Subcutaneous abdominal adipose tissue (tissue), 5 donors: ENCODE results near the gene XYLT1.

Experiments used
- H3K27ac ChIP-seq: one replicate; pipeline ENCODE4 v1.7.0; 2013; ENCODE audit warnings: low read depth, mild to moderate bottlenecking, inconsistent platforms, low read length, moderate library complexity
- H3K27me3 ChIP-seq, 5 donors: one replicate each; pipeline ENCODE4 v1.7.0; 2013; ENCODE audit warnings: low read length in 5 of 5, inconsistent platforms in 1 of 5; ENCODE audit not compliant: control insufficient read depth in 5 of 5, insufficient read depth in 4 of 5
- H3K36me3 ChIP-seq, 5 donors: one replicate each; pipeline ENCODE4 v1.7.0; 2013; ENCODE audit warnings: low read length in 5 of 5; ENCODE audit not compliant: control insufficient read depth in 5 of 5, insufficient read depth in 5 of 5
- H3K4me1 ChIP-seq, 5 donors: one replicate each; pipeline ENCODE4 v1.7.0; 2013; ENCODE audit warnings: low read length in 5 of 5, mild to moderate bottlenecking in 3 of 5, moderate library complexity in 1 of 5; ENCODE audit not compliant: control insufficient read depth in 5 of 5, insufficient read depth in 5 of 5
- H3K4me3 ChIP-seq, 5 donors: one replicate each; pipeline ENCODE4 v1.7.0; 2013; ENCODE audit warnings: low read length in 5 of 5, low read depth in 1 of 5
- H3K9ac ChIP-seq, 5 donors: one replicate each; pipeline ENCODE4 v1.7.0; 2013; ENCODE audit warnings: low read length in 5 of 5, mild to moderate bottlenecking in 4 of 5, moderate library complexity in 3 of 5
- H3K9me3 ChIP-seq, 5 donors: one replicate each; pipeline ENCODE4 v1.7.0; 2013; ENCODE audit warnings: low read length in 5 of 5; ENCODE audit not compliant: control insufficient read depth in 5 of 5
- donor health status: healthy.
- donor health status: healthy.
- donor health status: healthy.
- donor health status: healthy.
- donor health status: healthy.

Gene XYLT1

DNA sequence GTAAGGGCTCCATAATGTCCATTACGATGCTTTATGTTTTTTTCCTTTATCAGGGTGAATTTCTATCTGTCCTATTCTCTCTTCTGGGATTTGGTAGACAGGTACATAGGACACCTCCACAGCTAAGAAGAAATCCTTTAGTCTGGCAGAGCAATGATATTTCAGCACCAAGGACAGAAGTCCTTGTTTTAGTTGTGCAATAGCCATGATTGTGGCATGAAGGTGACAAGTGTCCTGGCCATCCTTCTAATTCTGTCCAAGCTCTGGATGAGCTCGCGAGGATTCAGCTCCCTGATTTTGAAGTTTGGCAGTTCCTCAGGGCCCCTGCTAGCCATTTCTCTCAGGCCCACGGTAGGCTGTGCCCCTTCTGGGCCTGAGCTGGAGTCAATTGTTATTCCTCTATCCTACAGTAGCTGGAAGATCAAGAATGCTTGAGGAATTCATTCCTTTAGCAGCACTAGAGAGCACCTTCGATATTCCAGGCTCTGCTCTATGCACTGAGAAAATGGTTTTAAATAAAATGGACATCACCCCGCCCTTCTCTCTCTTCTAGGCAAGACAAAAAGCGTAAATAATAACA, 320.8 kb downstream of the XYLT1 start:
- Histone ChIP-seq H3K27ac (no peak overlapping the region), H3K9me3 (no peaks in the 10 kb centered on the region), H3K9ac (no peak overlapping the region), H3K36me3 (no peaks in the 10 kb centered on the region), H3K27me3 (no peaks in the 10 kb centered on the region), H3K4me1 (peaks cover 0 to 7% (median 0%) of the 10 kb centered on the region in 5 donors), H3K4me3 (no peak overlapping the region)

DNA sequence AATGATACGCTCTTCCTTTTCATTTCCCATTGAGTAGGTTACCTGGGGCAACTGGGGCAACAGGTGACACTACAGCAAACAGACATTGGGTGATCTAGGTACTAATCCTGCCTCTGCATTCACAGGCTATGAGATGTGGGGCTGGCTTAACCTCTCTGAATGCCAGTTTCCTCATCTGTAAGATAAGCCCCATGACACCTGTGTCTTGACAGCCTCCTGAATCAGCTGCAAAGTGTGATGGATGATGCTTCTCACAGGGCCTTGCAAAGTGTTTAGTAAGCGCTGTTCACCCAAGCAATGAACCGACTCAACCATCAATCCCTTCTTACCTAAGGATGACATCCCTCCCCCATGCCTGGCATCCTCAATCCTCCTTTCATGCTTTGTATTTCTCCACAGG, 322.8 kb downstream of the XYLT1 start:
- no peaks in the 10 kb centered on the region for H3K27me3 ChIP-seq
- H3K9me3 ChIP-seq, result no peaks in the 10 kb centered on the region
- H3K36me3 ChIP-seq, result no peaks in the 10 kb centered on the region
- no peak overlapping the region for H3K27ac ChIP-seq
- H3K9ac ChIP-seq, result no peak overlapping the region
- no peaks in the 10 kb centered on the region for H3K4me1 ChIP-seq
- H3K4me3 ChIP-seq, result no peak overlapping the region

DNA sequence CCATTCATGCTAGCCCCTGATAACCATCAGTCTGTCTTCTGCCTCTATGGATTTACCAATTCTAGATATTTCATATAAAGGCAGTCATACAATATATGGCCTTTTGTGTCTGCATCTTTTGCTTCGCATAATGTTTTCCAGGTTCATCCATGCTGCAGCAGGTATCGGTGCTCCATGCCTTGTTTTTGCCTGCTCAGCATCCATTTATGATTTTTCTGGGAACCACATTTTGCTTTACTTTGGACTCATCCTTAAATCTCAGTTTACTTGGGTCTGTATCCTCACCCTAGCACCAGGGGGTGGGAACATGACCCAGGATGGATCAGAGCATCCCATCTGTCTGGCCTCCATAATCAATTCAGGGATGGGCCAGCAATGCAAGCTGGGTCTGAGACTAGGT, 325.7 kb downstream of the XYLT1 start:
- H3K27me3 ChIP-seq, result no peaks in the 10 kb centered on the region
- H3K9me3 ChIP-seq, result no peaks in the 10 kb centered on the region
- H3K9ac ChIP-seq, result no peak overlapping the region
- peaks cover 0 to 10% (median 4%) of the 10 kb centered on the region in 5 donors for H3K36me3 ChIP-seq
- no peak overlapping the region for H3K27ac ChIP-seq
- no peak overlapping the region for H3K4me3 ChIP-seq
- no peaks in the 10 kb centered on the region for H3K4me1 ChIP-seq

DNA sequence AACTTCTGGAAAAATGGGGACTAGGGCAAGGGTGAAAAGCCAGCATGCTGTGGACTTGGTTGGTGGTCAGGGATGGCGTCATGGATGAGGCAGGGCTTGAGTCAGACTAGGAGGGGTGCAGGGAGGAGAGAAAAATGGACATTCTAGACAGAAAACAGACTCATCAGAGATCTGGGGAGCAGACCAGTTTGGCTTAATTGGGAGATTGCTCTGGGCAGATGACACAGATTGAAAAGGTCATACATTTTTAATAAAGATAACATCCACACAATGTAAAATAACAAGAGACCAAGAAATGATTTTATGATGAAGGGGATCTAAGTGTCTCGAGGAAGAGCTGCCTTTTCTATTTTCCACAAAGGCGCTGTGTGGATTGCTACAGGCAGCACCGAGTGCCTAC, 326.3 kb downstream of the XYLT1 start:
- H3K27me3 ChIP-seq, result no peaks in the 10 kb centered on the region
- H3K27ac ChIP-seq, result no peak overlapping the region
- H3K4me3 ChIP-seq, result no peak overlapping the region
- no peak overlapping the region for H3K9ac ChIP-seq
- peaks cover 0 to 16% (median 8%) of the 10 kb centered on the region in 5 donors for H3K36me3 ChIP-seq
- H3K4me1 ChIP-seq, result no peaks in the 10 kb centered on the region
- H3K9me3 ChIP-seq, result no peaks in the 10 kb centered on the region

DNA sequence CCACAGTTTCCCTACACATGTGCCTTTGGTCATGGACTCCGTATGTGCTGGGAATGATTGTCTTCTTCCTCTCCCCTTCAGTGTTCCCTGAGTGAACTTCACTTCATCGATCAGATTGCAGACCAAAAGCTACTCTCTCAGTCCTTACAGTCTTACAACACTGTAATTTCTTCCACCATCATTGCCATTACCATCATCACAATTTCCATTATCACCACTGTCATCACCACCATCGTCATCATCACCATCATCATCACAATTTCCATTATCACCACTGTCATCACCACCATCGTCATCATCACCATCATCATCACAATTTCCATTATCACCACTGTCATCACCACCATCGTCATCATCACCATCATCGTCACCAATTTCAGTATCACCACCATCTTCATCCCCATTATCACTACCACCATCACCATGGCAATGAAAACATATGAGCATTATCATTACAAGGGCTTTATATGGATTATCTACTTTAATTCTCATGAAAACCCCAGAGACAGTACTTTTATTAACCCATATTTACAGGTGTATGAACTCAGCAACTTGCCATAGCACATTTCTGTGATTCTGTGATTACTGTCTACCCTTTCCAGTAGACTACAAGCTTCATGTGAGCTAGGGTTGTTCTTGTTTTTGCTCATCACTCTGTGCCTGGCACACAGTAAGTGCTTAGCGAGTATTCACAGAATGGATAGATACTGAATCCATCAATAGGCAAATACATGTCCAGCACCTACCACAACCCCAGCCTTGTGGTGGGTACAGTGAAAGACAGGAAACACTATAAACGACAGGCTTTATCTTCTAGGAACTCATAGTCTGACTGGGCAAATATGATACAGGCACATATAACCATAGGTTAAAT, 327.0 kb downstream of the XYLT1 start:
- Histone ChIP-seq H3K27ac (no peak overlapping the region), H3K9me3 (no peaks in the 10 kb centered on the region), H3K27me3 (no peaks in the 10 kb centered on the region), H3K4me1 (no peaks in the 10 kb centered on the region), H3K9ac (no peak overlapping the region), H3K36me3 (peaks cover 0 to 19% (median 8%) of the 10 kb centered on the region in 5 donors), H3K4me3 (no peak overlapping the region)

DNA sequence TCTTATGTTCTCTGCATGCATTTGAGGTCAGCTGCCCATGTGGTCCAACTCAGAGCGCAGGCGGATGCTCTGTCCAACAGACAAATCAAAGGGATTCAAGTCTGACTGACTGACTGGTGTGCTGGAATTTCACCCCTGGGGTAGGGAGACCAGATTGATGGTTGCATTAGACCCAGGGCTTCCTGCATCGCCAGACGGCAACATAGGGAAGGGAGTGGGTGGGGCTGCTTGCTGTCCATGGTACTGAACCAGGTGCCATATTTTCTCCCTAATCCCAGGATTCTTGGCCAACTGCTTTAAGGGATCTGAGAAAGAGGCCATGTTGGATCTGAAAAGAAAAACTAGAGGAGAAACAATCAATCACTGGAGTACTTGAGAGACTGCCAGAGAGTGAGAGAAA, 332.0 kb downstream of the XYLT1 start:
- Histone ChIP-seq H3K9me3 (no peaks in the 10 kb centered on the region), H3K36me3 (peaks cover 4 to 52% (median 33%) of the 10 kb centered on the region in 5 donors), H3K27ac (no peak overlapping the region), H3K27me3 (no peaks in the 10 kb centered on the region), H3K4me3 (no peak overlapping the region), H3K9ac (no peak overlapping the region), H3K4me1 (no peaks in the 10 kb centered on the region)

DNA sequence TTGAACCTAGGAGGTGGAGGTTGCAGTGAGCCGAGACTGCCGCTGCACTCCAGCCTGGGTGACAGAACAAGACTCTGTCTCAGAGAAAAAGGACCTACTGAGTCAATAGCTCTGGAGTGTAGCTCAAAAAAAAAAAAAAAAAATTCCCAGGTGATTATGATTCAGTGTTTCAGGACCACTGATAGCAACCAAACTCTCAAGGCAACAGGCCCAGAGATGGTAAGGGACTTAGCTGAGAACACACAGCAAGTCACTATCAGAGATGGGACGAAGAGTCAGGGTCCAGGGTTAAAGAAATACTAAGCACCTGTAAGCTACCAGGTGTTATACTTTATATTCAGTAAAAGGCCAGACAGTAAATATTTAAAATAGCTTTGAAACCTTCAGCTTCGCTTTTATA, 335.3 kb downstream of the XYLT1 start:
- Histone ChIP-seq H3K9ac (no peak overlapping the region), H3K27me3 (no peaks in the 10 kb centered on the region), H3K4me3 (no peak overlapping the region), H3K4me1 (no peaks in the 10 kb centered on the region), H3K9me3 (no peaks in the 10 kb centered on the region), H3K36me3 (peaks cover 8 to 59% (median 31%) of the 10 kb centered on the region in 5 donors), H3K27ac (no peak overlapping the region)

DNA sequence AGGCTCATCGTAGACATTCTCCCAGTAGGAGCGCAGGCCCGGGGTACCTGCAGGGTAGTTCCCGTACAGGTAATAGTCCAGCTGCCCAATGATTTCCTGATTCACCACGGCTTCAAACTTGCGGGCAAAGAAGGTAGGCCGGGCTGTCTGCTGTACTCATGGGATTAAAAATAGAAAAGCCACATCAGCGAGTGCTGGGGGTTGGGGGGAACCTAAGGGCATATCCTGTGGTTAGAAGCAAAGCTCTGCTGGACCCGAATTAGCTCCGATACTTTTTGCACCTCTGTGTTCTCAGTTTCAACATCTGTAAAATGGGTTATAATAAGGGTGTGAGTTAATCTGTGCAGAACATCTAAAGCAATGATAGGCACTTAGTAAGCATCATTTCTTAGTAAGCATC, 336.2 kb downstream of the XYLT1 start:
- Histone ChIP-seq H3K36me3 (peaks cover 8 to 54% (median 27%) of the 10 kb centered on the region in 5 donors), H3K9me3 (no peaks in the 10 kb centered on the region), H3K27ac (no peak overlapping the region), H3K9ac (no peak overlapping the region), H3K4me1 (no peaks in the 10 kb centered on the region), H3K4me3 (no peak overlapping the region), H3K27me3 (no peaks in the 10 kb centered on the region)

DNA sequence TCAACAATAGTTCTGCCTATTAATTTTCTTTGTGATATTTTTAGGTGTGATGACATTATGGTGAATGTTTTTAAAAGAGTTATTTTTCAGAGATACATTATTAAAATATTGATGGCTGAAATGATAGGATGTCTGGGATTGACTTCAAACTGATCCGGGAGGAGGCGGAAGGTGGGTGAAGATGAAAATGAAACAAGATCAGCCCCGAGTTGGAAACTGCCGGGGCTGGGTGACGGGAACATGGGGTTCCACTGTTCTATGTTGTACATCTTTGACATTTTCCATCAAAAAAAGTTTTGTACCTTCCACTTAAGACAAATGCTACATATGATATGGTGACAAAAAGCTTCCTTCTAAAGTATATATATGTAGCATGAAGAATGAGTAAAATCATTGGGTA, 336.9 kb downstream of the XYLT1 start:
- Histone ChIP-seq H3K4me3 (no peak overlapping the region), H3K4me1 (no peaks in the 10 kb centered on the region), H3K27me3 (no peaks in the 10 kb centered on the region), H3K9ac (no peak overlapping the region), H3K27ac (no peak overlapping the region), H3K36me3 (peaks cover 8 to 51% (median 26%) of the 10 kb centered on the region in 5 donors), H3K9me3 (no peaks in the 10 kb centered on the region)

DNA sequence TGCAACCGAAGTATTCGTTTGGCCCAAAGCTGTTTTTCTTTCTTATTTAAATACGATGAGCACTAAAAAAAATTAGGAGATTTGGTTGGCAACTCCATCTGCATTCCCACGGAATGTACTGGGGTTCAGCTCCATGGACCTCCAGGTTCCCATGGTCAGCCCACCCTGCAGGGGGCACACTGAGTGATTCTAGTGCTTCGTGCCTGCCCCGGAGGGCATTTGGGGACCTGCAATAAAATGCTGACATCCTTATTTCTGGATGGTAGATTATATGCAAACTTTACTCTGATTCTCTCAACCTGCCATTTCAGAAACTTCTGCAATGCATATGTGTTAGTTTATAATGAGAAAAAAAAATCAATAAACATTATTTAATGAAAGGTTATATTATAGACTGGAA, 339.4 kb downstream of the XYLT1 start:
- Histone ChIP-seq H3K27ac (no peak overlapping the region), H3K9ac (no peak overlapping the region), H3K9me3 (no peaks in the 10 kb centered on the region), H3K4me3 (no peak overlapping the region), H3K4me1 (no peaks in the 10 kb centered on the region), H3K27me3 (no peaks in the 10 kb centered on the region), H3K36me3 (peaks cover 20 to 47% (median 27%) of the 10 kb centered on the region in 5 donors)
